ENCODE measurements around the gene AZU1.
A peak's percentile ranks its signal among the peaks of the same experiment; 100 is the strongest.

DNA sequence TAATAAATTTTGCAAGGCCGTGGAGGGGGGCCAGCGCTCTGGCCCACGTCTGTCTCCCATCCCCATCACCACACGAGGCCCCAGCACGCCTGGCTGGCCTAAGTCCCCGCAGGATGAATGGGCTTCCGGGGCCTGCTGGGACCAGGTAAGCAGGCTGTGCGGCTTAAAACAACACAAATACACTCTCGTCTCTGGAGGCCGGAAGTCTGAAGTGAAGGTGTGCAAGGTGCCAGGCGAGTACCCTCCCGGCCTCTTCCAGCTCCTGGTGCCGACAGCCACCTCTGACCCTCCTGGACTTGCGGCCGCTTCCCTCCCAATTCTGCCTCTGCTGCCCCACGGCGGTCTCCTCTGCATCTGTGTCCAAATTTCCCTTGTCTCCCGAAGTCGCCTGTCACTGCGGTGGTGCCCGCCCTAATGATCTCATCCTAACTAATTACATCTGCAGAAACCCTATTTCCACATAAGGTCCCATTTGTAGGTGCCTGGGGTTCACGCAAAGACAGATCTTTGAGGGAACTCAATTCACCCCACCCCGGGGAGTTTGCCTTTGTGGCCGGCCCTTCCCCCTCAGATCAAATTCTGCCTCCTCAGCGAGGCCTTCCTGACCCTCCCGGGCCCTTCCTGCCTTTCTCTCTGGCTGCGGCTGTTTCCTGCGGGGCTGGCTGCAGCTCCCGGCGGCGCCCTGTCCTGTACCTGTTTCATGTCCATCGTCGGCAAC, 38.5 kb upstream of the AZU1 start:
- no peak for TF ChIP-seq SP4 (IDR thresholded peaks at IDR 0.05; ENCODE audit: low read length)
- TF ChIP-seq, protein P1, sequence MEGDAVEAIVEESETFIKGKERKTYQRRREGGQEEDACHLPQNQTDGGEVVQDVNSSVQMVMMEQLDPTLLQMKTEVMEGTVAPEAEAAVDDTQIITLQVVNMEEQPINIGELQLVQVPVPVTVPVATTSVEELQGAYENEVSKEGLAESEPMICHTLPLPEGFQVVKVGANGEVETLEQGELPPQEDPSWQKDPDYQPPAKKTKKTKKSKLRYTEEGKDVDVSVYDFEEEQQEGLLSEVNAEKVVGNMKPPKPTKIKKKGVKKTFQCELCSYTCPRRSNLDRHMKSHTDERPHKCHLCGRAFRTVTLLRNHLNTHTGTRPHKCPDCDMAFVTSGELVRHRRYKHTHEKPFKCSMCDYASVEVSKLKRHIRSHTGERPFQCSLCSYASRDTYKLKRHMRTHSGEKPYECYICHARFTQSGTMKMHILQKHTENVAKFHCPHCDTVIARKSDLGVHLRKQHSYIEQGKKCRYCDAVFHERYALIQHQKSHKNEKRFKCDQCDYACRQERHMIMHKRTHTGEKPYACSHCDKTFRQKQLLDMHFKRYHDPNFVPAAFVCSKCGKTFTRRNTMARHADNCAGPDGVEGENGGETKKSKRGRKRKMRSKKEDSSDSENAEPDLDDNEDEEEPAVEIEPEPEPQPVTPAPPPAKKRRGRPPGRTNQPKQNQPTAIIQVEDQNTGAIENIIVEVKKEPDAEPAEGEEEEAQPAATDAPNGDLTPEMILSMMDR (IDR thresholded peaks at IDR 0.05; ENCODE audit: control extremely low read depth in 1 of 3, insufficient read depth in 1 of 3, low read depth in 1 of 3, low read length in 3 of 3) = peak in 2 of 3 experiments; percentile 11 to 14; a peak in 2 of 4 replicates
- peak; percentile 10; the same call in 1 of the 2 replicates for TF ChIP-seq MAFK (IDR thresholded peaks at IDR 0.05; ENCODE audit: low read depth, low read length)
- no peak for TF ChIP-seq POLR2A (IDR thresholded peaks at IDR 0.05; ENCODE audit: control extremely low read depth in 1 of 2, low read depth in 2 of 2, low read length in 2 of 2)
- TF ChIP-seq CREB1 (IDR thresholded peaks at IDR 0.05) = no peak
- TF ChIP-seq BRCA1 (IDR thresholded peaks at IDR 0.05; ENCODE audit: low read depth, low read length) = no peak
- no peak for TF ChIP-seq HDAC2 (IDR thresholded peaks at IDR 0.05; ENCODE audit: borderline replicate concordance in 1 of 2, low read depth in 2 of 2, low read length in 2 of 2)
- no peak for TF ChIP-seq POLR2AphosphoS5 (IDR thresholded peaks at IDR 0.05; ENCODE audit: low read depth, low read length)
- no peak for TF ChIP-seq YY1 (IDR thresholded peaks at IDR 0.05; ENCODE audit: low read depth, low read length)
- no peak for TF ChIP-seq EP300 (IDR thresholded peaks at IDR 0.05; ENCODE audit: borderline replicate concordance in 1 of 2, low read depth in 2 of 2, low read length in 2 of 2)
- no peak for TF ChIP-seq BACH1 (IDR thresholded peaks at IDR 0.05; ENCODE audit: low read length)
- TF ChIP-seq TEAD4 (IDR thresholded peaks at IDR 0.05; ENCODE audit: low read depth, low read length) = no peak
- TF ChIP-seq TCF12 (IDR thresholded peaks at IDR 0.05; ENCODE audit: low read depth, low read length) = no peak
- no peak for TF ChIP-seq JUND (IDR thresholded peaks at IDR 0.05; ENCODE audit: low read length)
